ENCODE measurements around the gene JAG2.

GRCh38 chr14:105168496-105168978, at the start of gene JAG2:
- TF ChIP-seq EZH2 (IDR thresholded peaks at IDR 0.05) (no peak), POLR2AphosphoS5 (IDR thresholded peaks at IDR 0.05; ENCODE audit: borderline replicate concordance, low read depth, low read length) (no peak), FOXP2 (optimal IDR thresholded peaks at IDR 0.05; ENCODE audit: control extremely low read depth, extremely low read length, insufficient read depth) (no peak)
